PFSK-1 (cell line): Measurements from ENCODE around the gene ALX4.

Experiments used
- FOXP2 ChIP-seq: optimal IDR thresholded peaks from 2 replicates; pipeline ENCODE3; 2011; ENCODE audit warnings: borderline replicate concordance, control low read depth, inconsistent platforms; ENCODE audit not compliant: insufficient read depth; ENCODE audit errors: extremely low read length, extremely low read depth
- POLR2AphosphoS5 ChIP-seq: IDR thresholded peaks from 2 replicates; pipeline ENCODE4 v1.6.1; 2012; ENCODE audit warnings: low read depth, mild to moderate bottlenecking, control low read depth, low read length, moderate library complexity
- SIN3A ChIP-seq: IDR thresholded peaks from 2 replicates; pipeline ENCODE4 v1.6.1; 2012; ENCODE audit warnings: mild to moderate bottlenecking, low read length, moderate library complexity, borderline replicate concordance; ENCODE audit not compliant: insufficient read depth

DNA sequence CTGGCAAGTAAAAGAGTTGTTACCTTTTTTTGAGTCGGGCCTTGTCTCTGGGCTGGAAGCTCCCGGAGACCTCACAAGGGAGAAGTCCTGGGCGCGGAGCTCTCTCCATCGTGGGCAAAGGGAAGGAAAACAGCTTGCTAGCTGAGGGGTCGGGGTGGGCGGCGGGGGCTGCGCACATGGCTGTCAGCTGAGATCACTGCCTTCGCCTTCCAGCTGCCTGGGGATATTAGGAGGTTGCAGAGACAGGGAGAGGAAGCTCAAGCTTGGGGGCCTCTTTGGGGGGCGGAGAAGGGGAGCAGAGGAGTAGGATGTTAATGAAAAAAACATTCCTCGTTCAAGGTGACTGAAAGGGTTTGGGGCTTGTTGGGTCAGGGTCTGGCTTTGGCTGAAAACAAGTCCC, 49.2 kb upstream of the ALX4 start:
- TF ChIP-seq FOXP2 (no peak), SIN3A (no peak), POLR2AphosphoS5 (no peak)
